HG03342 (cell line): ENCODE data around the gene IL1RAP.
"Not testable (repeated sequence)": the region's sequence is repeated elsewhere in the genome, so short reads cannot be mapped to it uniquely, and the experiment has no call there.

Experiments used
- ATAC-seq: cut with Tn5 transposase; IDR thresholded peaks from one replicate; pipeline ENCODE4 v1.9.1; 2021; ENCODE audit warnings: mild to moderate bottlenecking, moderate library complexity; ENCODE audit not compliant: unreplicated experiment

The IL1RAP gene

DNA sequence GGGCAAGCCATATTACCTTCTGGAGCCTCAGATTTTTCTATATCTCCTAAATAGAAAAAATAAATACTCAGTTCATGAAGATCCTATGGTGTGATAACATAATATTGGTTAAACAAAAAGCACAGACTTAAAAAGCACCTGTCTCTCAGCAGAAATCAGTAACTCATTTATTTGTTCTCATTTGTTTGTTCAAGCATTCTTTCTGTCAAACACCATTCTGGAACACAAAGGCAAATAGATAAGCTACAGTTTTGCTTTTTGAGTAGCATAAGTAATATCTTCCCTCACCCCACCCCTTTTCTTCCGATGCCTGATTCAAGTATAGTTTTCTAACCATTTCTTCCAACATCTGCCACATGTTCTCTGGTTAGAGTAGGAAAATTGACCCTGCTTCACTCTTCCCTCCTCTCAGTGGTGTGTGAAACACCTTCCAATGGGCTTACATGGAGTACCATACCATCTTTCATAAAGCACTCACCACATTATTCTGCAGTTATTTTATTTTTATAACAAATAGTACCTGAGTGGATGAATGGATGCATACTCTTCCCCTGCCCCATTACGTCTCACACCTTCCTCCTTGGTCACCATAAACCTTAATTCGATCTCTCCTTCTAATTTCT is 8.4 kb upstream of the IL1RAP start:
- no peak for ATAC-seq

DNA sequence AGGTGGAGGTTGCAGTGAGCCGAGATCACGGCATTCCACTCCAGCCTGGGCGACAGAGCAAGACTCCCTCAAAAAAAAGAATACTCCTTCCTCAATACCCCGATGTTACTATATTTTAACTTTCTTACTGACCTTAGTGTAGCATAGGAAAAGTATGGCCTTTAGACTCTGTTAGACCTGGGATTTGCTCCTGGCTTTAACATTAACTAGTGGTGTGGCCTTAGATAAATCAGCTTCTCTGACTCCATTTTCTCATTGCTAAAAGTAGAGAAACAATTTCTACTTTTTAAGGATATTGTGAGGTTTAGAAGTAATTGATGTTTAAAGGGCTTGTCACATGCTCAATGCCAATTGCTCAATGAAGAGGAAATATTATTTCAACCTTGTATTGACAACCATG is 7.6 kb upstream of the IL1RAP start:
- no peak for ATAC-seq

DNA sequence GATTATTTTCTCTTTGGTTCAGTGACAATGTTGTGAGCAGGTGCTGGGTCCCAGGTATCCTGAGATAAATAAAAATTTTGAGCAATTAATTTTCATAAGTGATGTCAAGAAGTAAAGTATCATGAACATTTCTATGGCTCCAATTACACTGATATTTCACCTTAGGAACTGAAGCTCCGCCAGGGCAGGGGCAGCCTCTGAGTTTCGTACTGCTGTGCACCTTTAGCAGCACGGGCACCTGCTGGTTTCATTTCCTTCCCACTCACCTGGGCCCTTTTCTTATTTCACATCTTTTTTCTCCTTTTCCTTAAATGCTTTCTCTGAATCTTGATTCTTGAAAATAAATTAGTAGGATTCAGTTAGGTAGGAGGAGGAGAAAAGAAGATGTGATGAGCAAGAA is 1.2 kb upstream of the IL1RAP start:
- no peak for ATAC-seq

DNA sequence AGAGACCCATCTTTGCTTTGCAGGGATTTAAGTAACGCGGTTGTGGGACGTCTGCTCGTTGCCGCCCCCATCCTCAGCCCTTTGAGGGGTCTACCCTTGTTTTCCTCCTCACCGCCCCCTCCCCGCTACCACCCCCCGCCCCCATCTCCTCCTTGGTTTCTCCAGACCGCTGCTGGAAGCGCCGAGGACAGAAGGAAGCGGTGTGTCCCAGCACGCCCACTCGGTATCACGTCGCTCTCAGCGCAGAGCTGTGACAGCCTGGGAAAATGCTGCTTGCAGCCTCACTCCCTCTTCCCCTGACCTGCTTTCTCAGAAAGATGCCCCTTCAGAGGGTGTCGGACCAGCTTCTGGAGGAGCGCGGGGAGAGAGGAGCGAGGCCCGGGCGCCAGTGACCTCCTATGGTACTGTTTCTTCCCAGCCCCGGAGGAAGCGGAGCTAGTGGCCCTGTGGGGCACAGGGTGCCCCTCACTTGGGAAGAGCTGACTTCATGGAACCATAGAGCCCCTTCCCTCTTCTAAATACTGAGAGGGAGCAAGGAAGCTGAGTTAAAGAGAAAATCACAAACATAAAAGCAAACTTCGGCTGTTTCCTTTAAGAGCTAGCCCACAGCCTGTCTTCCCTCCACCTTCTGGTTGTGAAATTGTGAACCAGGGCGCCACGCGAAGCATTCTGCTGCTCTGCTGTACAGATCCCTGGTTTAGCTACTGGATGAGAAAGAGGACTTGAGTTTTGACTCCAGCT is 698 bp downstream of the IL1RAP start:
- no peak for ATAC-seq

DNA sequence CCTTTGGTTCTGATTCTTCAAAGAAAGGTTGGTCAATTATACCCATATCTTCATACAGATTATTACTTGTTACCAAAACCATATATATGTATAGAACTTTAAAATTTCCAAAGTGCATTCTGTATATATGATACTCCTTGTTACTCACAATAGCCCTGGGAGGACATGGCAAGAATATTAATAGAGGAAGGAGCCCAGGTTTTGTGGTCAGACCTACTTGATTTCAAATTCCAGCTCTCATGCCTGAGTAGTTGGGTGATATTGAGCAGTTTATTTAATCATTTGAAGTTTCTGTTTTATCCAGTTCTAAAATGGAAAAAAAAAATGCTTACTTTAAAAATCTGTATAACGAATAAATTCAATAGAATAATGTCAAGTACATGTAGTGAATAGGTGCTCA is 2.5 kb downstream of the IL1RAP start:
- no peak for ATAC-seq

DNA sequence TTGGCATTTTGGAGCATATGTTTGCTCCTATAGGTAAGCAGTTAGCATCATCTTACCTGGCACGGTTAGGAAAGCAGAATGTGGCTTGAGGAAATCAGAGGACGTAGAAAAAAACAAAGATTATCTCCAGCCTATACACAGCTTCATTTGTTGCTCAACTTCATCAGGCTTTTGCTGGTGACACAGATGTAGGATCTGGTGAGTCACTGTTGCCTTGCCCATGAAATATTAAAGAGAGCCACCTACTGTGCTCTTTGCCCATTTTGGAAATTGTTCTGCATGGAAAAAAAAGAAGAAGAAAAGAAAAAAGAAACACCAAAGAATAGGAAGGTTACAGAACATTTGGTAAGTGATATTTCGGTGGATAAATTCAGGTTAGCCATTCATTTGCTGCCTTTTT is 3.8 kb downstream of the IL1RAP start:
- ATAC-seq: no peak

DNA sequence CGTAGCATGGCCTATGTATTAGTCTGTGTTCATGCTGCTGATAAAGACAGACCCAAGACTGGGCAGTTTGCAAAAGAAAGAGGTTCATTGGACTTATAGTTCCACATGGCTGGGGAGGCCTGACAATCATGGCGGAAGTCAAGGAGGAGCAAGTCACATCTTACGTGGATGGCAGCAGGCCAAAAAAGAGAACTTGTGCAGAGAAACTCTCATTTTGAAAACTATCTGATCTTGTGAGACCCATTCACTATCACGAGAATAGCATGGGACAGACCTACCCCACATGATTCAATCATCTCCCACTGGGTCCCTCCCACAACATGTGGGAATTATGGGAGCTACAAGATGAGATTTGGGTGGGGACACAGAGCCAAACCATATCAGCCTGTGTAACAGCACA is 4.6 kb downstream of the IL1RAP start:
- ATAC-seq: not testable (repeated sequence)

DNA sequence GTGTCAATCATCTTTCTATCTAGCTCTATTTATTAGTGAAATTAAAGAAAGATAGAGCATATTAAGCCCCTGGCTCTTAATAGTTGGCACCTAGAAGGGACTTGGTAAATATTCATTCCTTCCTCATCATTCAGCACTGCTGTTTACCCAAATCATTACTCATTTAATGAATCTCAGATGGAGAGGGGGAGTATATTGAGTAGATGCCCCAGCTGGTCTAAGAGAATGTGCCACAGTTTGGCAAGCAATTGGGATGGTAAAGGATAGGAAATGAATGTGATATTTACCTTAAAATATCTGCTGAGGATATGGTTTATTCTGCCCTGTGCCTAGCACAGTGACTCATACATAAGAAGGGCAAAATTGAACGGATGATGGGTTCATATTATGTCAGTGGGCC is 6.0 kb downstream of the IL1RAP start:
- no peak for ATAC-seq

DNA sequence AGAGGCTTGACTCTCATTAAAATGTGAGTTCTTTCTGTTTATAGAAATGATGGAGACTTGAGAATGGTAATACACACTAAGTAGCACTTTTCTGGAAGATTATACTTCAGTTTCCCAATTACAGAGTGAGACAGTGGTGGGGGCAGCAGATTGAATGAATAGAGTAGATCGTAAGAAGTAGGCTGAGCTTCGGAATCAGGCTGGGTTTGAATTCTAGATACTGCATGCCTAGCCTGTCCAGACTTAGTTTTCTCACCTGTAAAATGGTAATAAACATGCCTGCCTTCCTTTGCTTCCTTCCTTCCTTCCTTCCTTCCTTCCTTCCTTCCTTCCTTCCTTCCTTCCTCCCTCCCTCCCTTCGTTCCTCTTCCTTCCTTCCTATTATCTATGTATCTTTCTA is 8.1 kb downstream of the IL1RAP start:
- ATAC-seq: no peak

DNA sequence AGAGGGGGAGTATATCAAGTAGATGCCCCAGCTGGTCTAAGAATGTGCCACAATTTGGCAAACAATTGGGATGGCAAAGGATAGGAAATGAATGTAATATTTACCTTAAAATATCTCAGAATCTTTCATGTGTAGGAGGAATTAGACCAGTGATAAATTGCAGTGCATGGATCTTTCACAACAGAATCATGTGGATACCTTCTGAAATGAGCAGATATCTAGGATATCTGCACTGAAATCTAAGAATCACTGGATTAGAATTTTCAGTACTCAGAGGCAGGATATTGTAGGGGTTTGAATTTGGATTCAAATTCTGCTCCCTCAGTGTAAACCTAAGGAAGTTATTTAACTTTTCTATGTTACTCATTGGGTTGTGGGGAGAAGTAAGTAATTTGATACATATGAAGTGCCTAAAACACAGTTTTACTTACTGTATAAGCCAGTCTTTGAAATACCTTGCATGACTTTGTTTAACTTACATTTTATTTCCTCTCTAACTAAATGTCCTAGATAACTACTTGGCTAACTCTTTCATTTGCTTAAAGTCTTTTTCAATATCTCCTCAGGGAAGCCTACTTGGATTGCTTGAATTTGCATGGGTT is 8.8 kb downstream of the IL1RAP start:
- ATAC-seq: no peak

DNA sequence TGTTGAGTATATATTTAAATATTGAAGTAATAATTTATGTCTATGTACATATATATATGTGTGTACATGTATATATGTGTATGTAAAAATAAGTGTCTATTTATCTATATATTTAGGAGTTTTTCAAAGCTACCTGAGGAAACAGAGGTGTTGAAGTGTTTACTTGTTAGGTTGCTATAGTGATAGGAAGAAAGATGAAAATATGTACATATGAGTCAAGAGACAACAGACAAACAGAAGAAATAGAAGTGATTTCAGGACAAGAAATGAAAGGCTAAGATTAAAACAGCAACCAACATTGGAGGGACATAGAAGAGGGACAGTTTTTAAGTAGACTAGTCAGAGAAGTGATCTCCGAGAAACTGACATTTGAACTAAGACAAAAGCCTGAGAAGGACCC is 11.1 kb downstream of the IL1RAP start:
- ATAC-seq: no peak

DNA sequence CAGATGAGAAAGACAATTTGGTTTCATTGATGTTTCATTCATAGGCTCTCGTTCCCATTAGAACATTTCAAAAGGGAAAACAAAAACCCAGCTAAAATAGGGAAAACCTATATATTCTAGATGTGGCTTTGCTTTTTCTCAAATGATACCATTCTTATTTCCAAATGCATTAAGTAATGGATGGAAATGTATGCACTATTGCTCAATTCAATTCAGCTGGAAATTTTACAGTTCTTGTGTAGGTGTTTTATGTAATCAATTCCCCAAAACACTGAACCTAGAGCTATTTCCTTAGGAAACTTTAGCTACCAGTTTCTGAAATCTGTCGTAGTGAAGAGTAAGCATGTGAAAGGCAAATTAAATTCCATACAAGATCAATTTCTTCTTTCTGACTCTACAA is 11.7 kb downstream of the IL1RAP start:
- ATAC-seq: no peak

DNA sequence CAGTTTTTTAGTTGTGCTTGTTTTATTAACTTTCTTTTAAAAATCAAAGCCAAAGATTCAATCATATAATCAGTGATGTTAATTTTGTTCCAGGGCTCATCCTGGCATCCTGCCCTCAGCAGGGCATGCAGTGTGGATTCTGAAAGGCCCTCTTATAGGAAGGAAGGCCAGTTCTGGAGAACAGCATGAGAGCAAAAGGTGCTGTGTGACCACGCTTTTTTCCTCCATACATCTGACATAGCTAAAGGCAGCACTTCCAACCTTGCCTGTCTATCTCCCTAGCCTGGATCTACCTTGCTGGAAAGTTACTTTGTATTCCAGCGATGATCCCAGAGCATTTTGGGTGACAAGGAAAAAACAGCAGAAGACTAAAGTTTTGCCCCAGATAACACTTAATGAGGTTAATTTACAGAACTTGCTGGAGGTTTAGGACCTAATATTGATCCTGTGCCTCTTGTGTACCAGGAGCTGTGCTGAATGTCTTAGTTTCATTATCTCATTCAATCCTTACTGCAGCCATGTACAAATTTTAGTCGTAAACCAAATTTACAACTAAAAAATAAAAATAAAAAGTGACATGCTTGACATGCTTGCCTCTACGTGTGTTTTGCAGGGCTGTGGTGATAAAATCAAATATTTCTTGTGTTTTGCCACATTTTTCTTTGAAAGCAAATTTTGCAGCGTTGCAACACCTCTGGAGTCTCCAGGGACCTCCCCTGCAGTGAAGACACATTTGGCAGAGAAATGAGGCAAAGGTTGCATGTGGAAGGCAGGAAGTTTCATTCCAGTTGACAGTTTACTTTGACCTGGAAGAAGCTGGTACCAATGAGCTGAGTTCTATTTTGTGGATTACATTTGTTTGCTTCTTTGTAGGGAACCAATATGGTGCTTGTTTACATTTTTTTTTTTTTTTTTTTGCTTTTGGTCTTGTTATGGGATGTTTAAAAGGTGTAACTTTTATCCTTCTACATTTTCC is 13.2 kb downstream of the IL1RAP start:
- no peak for ATAC-seq

DNA sequence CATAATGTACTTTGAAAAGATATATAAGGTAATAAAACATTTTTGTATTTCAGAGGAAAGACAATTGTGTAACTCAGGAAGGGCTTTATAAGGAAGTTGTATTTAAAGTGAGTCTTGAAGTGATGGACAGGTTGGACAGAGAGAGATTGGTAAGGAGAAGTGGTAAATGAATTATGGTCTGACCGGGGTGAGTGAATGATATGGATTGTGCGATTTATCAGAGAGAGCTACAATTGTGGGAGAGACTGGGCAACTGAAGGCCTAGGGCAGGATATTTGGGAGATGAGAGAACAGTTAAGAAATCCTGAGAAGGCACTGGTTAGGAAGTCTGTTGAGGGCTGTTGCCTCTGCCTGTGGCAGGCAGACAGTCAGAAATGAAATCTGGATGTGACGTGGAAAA is 14.8 kb downstream of the IL1RAP start:
- ATAC-seq: no peak

DNA sequence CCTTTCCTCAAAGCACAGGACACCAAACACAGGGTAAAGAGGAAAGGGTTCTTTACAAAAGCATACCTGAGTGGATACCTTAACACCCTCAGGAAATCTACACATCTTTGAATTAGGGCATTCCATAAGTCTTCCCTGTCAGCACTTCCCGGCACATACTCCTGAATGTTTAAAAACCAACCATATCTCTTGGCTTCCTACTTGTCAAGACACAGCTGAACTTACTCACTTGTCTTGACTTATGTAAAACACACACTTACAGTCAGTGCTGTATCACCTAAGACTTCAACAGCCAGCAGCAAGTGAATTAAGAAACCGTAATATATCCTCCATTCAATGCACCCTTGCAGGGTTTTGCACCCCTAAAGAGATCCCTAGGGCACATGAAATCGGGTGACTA is 17.5 kb downstream of the IL1RAP start:
- no peak for ATAC-seq

DNA sequence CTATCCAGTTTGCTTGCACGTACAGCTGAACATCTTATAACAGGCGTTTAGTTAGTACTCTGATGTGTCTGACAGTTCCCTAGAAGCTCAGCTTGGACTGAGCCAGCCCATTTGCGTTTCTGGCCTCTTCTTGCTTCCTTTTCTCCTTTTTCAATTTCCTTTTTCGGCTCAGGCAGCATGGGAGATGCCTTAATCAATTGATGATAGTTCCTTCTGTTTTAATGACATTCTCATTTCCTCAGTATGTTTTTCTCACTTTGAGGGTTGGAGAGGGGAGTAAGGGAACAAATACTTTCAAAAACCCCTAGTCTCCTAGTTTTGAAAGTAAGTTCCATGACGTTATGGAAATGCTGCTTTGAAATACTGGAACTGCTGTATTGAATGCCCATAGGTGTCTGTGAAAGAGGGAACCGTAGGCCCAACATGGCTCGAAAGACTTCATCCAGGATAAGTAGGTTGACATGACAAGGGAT is 18.9 kb downstream of the IL1RAP start:
- no peak for ATAC-seq

DNA sequence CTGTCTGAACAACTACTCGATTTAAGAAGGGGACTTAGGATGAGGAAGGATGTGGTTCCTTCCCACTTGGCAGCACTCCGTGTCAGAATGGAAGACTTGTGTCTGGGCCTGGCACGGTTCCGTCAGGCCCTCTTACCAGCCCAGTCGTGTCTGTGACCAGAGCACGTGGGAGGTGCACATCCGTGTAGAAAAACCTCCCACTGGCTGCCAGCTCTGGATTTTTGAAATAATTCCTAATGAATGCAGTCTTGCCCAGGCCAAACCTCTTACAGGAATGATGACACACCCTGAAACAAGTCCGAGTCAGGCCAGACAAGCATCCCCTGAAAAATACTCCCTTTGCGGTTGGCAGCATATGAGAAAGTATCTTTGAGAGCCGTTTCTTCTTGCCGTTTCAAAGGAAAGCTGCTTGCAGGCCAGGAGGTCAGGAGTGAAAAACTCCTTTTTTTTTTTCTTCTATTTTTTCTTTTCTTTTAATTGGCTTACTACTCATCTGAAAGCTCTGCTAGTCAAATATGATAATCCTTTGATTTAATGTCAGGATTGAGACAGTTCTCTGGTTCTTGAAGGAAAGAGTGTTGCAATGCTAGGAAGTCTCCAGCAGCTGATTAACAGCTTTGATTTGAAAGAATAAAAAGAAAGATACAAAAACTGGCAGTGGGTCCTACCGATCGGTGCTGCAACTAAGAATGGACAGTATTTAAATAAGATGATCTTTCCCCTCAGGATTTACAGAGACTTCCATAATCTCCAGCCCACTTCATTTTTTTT is 19.8 kb downstream of the IL1RAP start:
- ATAC-seq: no peak

DNA sequence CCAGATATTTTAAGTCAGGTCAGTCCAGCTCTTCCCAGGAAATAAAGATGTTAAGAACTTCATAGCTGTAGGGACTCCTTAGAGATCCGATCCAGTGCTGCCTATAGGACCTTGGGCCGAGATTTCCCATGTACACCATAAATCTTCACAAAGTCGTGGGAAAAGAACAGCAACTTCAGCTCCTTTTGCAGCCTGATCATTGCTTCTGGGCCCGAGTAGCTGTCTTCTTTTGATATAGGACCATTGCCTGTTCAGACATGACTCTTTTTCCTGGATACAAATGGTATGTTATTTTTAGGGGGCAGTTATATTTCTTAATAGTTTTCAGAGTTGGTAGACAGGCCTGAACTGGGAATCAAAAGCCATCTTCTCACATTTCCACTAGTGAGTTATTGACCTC is 20.5 kb downstream of the IL1RAP start:
- ATAC-seq: no peak

DNA sequence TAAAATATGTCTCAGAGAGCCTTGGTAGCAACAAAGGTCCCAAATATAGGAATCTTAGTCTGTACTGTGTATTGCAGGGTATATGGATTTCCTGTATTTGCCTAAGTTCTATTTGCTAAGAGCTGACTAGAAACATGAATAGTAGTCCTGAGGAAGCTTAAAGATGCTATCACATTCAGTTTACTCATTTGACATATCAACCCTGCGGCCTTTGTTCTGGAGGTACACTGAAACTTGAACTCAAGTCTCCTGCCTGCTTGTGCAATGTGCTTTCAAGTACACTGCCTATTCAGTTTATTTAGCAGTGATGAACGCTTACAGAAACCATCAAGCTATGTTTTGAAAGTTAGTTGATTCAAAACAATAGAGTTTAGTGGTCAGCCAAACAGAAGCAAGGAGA is 21.1 kb downstream of the IL1RAP start:
- no peak for ATAC-seq

DNA sequence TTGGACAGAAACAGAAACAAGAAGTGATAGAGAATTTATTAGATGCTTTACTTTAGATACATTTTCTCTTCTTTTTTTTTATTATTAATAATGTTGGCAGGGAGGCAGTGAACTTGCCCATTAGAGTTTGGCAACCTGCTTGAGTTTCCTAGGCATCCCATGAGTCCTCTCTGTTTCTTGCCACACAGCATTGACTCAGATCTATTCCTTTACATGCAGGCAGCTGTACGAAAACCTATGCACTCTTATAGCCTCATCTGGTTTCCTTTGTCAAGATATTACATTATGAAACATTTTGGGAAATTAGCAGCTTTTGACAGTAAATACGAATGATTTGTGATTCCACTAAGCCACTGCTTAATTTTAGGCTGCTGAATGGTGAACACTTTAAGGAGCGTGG is 23.3 kb downstream of the IL1RAP start:
- ATAC-seq: no peak
